Measurements from ENCODE around the gene ZNF580.

The ZNF580 gene

GRCh38 chr19:55656988-55657747 is 16.4 kb downstream of the ZNF580 start:
- peak overlapping the region; percentile 78 for H3K4me3 ChIP-seq (ENCODE audit: severe bottlenecking)
- peaks cover 47% of the 10 kb centered on the region for H3K36me3 ChIP-seq (ENCODE audit: low read depth)
- H3K27me3 ChIP-seq (ENCODE audit: insufficient read depth, poor library complexity, severe bottlenecking) = no peaks in the 10 kb centered on the region
- DNase-seq (ENCODE audit: low spot score) (peak; percentile 42), ATAC-seq (ENCODE audit: low read depth) (no peak)
- peak overlapping the region; percentile 93 for H3K27ac ChIP-seq (ENCODE audit: poor library complexity, severe bottlenecking)
- no peak for TF ChIP-seq CTCF (IDR thresholded peaks at IDR 0.05; ENCODE audit: poor library complexity, severe bottlenecking)
- H3K9me3 ChIP-seq (ENCODE audit: severe bottlenecking) = no peaks in the 10 kb centered on the region
- peaks cover 4% of the 10 kb centered on the region for H3K4me1 ChIP-seq (ENCODE audit: insufficient read depth, poor library complexity, severe bottlenecking)

GRCh38 chr19:55658846-55659459 is 18.2 kb downstream of the ZNF580 start:
- ATAC-seq (ENCODE audit: low read depth) = no peak
- no peaks in the 10 kb centered on the region for H3K27me3 ChIP-seq (ENCODE audit: insufficient read depth, poor library complexity, severe bottlenecking)
- peaks cover 4% of the 10 kb centered on the region for H3K4me1 ChIP-seq (ENCODE audit: insufficient read depth, poor library complexity, severe bottlenecking)
- no peak overlapping the region for H3K4me3 ChIP-seq (ENCODE audit: severe bottlenecking)
- DNase-seq (ENCODE audit: low spot score) = peak; percentile 41
- no peak for TF ChIP-seq CTCF (IDR thresholded peaks at IDR 0.05; ENCODE audit: poor library complexity, severe bottlenecking)
- H3K9me3 ChIP-seq (ENCODE audit: severe bottlenecking) = no peaks in the 10 kb centered on the region
- no peak overlapping the region for H3K27ac ChIP-seq (ENCODE audit: poor library complexity, severe bottlenecking)
- H3K36me3 ChIP-seq (ENCODE audit: low read depth) = peaks cover 63% of the 10 kb centered on the region

GRCh38 chr19:55659822-55660221 is 19.0 kb downstream of the ZNF580 start:
- ATAC-seq (ENCODE audit: low read depth) = no peak
- no peak overlapping the region for H3K27ac ChIP-seq (ENCODE audit: poor library complexity, severe bottlenecking)
- H3K36me3 ChIP-seq (ENCODE audit: low read depth) = peaks cover 72% of the 10 kb centered on the region
- no peak for DNase-seq (ENCODE audit: low spot score)
- no peak overlapping the region for H3K4me3 ChIP-seq (ENCODE audit: severe bottlenecking)
- no peak for TF ChIP-seq CTCF (IDR thresholded peaks at IDR 0.05; ENCODE audit: poor library complexity, severe bottlenecking)
- H3K4me1 ChIP-seq (ENCODE audit: insufficient read depth, poor library complexity, severe bottlenecking) = peaks cover 4% of the 10 kb centered on the region
- H3K9me3 ChIP-seq (ENCODE audit: severe bottlenecking) = no peaks in the 10 kb centered on the region
- H3K27me3 ChIP-seq (ENCODE audit: insufficient read depth, poor library complexity, severe bottlenecking) = no peaks in the 10 kb centered on the region

GRCh38 chr19:55660404-55660803 is 19.6 kb downstream of the ZNF580 start:
- H3K4me3 ChIP-seq (ENCODE audit: severe bottlenecking) = no peak overlapping the region
- H3K4me1 ChIP-seq (ENCODE audit: insufficient read depth, poor library complexity, severe bottlenecking) = peaks cover 4% of the 10 kb centered on the region
- no peak for ATAC-seq (ENCODE audit: low read depth)
- no peak for TF ChIP-seq CTCF (IDR thresholded peaks at IDR 0.05; ENCODE audit: poor library complexity, severe bottlenecking)
- DNase-seq (ENCODE audit: low spot score) = no peak
- H3K27ac ChIP-seq (ENCODE audit: poor library complexity, severe bottlenecking) = no peak overlapping the region
- peaks cover 74% of the 10 kb centered on the region for H3K36me3 ChIP-seq (ENCODE audit: low read depth)
- H3K9me3 ChIP-seq (ENCODE audit: severe bottlenecking) = no peaks in the 10 kb centered on the region
- no peaks in the 10 kb centered on the region for H3K27me3 ChIP-seq (ENCODE audit: insufficient read depth, poor library complexity, severe bottlenecking)

GRCh38 chr19:55660991-55661390 is 20.2 kb downstream of the ZNF580 start:
- H3K4me1 ChIP-seq (ENCODE audit: insufficient read depth, poor library complexity, severe bottlenecking) = peaks cover 4% of the 10 kb centered on the region
- TF ChIP-seq CTCF (IDR thresholded peaks at IDR 0.05; ENCODE audit: poor library complexity, severe bottlenecking) = no peak
- no peaks in the 10 kb centered on the region for H3K27me3 ChIP-seq (ENCODE audit: insufficient read depth, poor library complexity, severe bottlenecking)
- no peak overlapping the region for H3K27ac ChIP-seq (ENCODE audit: poor library complexity, severe bottlenecking)
- H3K4me3 ChIP-seq (ENCODE audit: severe bottlenecking) = no peak overlapping the region
- DNase-seq (ENCODE audit: low spot score) = no peak
- ATAC-seq (ENCODE audit: low read depth) = no peak
- H3K36me3 ChIP-seq (ENCODE audit: low read depth) = peaks cover 73% of the 10 kb centered on the region
- no peaks in the 10 kb centered on the region for H3K9me3 ChIP-seq (ENCODE audit: severe bottlenecking)

All from RWPE2 (cell line).